GF-D8 (cell line): Measurements from ENCODE around the gene FAAP24.
"Not testable (repeated sequence)": the region's sequence is repeated elsewhere in the genome, so short reads cannot be mapped to it uniquely, and the experiment has no call there.

Experiments used
- DNase-seq: peaks from one replicate; lab custom pipeline; 2025; lab: John Stamatoyannopoulos, UW

FAAP24 gene, protein sequence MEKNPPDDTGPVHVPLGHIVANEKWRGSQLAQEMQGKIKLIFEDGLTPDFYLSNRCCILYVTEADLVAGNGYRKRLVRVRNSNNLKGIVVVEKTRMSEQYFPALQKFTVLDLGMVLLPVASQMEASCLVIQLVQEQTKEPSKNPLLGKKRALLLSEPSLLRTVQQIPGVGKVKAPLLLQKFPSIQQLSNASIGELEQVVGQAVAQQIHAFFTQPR

DNA sequence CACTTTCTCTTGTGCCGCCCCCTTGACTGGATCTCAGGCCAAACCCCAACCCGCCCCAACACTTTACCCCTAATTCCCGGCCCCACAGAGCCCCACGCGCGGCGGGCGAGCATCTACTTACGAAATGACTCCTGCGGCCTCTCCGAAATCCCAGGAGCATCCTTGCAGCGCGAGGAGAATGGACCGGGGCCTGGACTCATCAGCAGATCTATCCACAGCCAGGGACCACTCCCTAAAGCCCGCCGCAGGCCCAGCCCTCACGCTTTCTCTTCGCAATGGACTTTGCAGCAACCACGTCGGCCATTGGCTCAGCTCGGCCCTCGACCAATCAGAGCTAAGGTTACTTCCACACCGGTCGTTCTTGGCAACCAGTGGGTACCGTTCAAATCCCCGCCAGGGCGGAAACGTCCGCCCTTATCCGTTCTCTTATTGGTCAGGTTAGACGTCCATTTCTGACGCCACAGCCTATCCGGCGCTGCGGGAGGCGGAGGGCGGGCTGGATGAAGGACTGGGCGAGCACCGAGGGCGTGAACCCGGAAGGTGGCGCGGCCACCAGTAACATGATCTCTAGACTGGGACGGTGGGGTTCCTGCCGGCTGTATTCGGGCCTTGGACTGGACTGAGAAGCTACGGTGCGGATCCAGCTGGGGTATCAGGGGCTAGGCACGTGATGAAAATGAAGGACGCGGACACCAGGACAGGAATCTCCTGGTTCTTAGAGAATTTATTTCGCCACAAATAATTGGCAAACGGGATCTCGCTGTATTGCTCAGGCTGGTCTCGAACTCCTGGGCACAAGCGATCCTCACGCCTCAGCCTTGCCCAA lies at the start of gene FAAP24, which contains the start of gene CEP89:
Gene FAAP24 (plus strand): TSS at position 528 of the 826 bp plus-strand sequence. CDS start 955 bp downstream, outside the sequence.
Gene CEP89 (minus strand): TSS at position 244 of the 826 bp plus-strand sequence. CDS start 84 bp downstream, at position 160.
- DNase-seq = peak; percentile 97

- no peak for DNase-seq
Observed at GRCh38 chr19:32924200-32924599, 47.8 kb upstream of the FAAP24 start.

- DNase-seq = no peak
Observed at GRCh38 chr19:32928806-32929205, 43.2 kb upstream of the FAAP24 start.

- DNase-seq = no peak
Observed at GRCh38 chr19:32930567-32930966, 41.5 kb upstream of the FAAP24 start.

DNA sequence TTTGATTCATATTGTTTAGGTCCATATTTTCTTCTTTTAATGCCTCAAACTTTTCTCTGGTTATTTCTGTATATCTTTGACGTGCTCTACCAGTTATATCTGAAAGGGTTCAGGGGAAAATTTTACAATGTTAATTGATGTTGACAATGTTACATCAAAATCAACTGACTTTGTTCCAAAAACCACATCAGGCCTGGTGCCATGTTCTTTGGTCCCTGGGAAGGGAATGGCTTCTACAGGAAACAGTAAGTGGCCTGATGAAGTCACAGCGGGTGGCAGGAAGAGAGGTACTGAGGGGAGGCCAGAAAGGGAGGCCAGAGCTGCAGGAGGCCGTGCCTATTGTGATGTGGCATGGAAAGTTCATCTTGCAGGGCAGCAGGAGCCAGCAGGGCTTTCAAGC lies 38.5 kb upstream of the FAAP24 start:
- DNase-seq = no peak

DNA sequence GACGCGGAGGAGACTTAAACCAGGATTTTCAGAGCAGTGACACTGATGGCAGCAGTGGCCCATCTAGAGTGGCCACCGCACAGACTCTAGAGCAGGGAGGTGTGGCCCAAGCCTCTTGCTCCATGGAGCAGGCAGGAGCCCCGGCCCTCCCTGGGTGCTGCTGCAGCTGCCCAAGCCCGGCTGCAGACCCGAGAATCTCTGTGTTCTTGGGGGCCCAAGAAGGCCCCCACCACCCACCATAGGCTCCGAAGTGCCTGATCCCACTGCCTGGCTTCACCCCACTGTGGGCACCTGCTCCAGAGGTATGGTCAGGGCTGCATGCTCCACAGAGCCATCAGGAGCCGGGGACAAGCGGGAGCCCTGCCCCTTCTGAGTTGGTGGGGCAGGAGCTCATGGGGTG lies 36.4 kb upstream of the FAAP24 start:
- no peak for DNase-seq

- no peak for DNase-seq
Observed at GRCh38 chr19:32936065-32936464, 36.0 kb upstream of the FAAP24 start.

- not testable (repeated sequence) for DNase-seq
Observed at GRCh38 chr19:32941273-32941672, 30.8 kb upstream of the FAAP24 start.

DNA sequence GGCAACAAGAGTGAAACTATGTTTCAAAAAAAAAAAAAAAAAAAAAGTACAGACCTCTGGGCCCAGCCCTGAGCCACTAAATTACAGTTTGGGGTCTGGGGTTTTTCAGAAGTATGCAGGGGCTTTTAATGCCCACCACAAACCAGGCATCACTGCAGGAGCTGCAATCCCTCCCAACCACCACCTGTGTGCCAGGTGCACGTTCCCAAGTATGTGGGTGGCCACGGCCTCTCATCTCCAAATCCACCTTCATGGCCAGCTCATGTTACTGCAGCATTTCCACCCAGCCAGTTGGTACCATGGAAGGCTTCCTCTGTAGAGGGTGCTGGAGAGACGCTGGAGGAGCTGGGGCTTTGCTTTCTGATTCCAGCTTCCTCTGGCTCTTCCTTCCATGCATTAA lies 26.8 kb upstream of the FAAP24 start:
- DNase-seq = no peak

- no peak for DNase-seq
Observed at GRCh38 chr19:32966750-32967149, 5.3 kb upstream of the FAAP24 start.

- no peak for DNase-seq
Observed at GRCh38 chr19:32969549-32969948, 2.5 kb upstream of the FAAP24 start.

DNA sequence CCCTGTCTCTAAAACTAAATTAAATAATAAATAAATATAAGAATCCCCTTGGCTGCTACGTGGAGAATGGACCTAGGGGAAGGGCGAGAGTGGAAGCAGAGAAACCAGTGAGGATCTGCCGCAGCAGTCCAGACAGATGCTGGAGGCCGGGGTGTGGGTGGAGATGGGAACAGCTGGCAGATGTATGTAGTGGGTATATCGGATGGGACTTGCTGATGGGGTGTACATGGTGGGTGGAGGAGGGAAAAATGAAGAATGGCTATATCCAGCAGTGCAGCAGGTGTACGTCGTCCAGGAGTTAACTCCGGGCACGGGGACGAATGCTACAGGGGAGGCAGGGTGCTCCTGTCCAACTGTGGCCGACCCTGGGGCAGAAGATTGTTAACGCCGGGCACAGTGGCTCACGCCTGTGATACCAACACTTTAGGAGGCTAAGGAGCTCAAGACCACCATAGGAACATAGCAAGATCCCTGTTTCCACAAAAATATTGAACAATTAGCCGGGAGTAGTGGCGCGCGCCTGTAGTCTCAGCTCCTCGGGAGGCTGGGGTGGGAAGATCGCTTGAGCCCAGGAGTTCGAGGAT lies 938 bp upstream of the FAAP24 start:
- no peak for DNase-seq

GRCh38 chr19:32976223-32976805 lies 4.3 kb downstream of the FAAP24 start:
- peak; percentile 39 for DNase-seq

- peak; percentile 72 for DNase-seq
Observed at GRCh38 chr19:32977280-32977679, 5.2 kb downstream of the FAAP24 start.

DNA sequence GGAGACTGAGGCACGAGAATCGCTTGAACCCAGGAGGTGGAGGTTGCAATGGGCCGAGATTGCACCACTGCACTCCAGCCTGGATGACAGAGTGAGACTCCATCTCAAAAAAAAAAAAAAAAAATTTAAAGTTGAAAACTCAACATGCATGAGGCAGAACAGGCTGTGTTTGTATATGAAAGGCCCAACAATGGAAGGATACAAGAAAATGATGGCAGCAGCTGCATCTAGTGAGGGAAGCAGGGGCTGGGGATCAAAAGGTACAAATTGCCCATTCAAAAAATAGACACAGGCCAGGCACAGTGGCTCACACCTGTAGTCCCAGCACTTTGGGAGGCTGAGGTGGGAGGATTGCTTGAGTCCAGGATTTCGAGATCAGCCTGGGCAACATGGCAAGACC lies 5.8 kb downstream of the FAAP24 start:
- not testable (repeated sequence) for DNase-seq

- DNase-seq = not testable (repeated sequence)
Observed at GRCh38 chr19:32979807-32980206, 7.8 kb downstream of the FAAP24 start.

DNA sequence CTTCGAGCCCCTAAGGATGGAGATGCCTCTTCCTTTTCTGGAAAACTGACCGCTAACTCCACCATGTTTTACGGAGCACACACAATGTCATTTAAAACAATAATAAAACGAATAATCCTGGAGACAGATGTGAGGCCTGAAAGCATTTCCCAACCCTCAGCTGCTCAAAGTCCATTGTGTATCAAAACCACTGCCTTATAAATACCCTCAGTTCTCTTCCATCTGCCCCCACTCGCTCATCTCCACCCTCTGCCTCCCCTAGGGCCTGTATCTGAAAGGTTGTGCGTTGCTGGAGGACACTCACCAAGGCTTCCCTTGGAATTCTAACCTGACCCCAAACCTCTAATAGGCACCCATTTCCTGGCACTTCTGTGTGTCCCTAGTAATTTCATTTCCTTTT lies 10.4 kb downstream of the FAAP24 start:
- not testable (repeated sequence) for DNase-seq

DNA sequence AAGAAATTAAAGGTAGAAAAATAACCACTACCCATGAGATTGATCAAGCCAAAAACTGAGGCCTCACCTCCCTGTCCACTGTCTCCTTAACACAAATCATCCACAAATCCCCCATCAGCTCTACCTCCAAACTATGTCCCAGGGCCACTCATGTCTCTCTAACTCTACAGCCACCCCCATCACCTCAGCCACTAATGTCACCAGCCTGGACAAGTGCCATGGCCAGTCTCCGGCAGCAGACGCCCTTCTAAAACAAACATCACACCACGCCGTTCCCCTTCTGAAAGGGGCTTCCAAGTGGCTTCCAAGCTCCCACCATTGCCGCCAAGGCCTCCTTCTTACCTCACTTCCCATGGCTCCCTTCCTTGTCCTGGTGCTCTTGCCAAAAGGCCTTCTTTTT lies 16.2 kb downstream of the FAAP24 start:
- DNase-seq = not testable (repeated sequence)

DNA sequence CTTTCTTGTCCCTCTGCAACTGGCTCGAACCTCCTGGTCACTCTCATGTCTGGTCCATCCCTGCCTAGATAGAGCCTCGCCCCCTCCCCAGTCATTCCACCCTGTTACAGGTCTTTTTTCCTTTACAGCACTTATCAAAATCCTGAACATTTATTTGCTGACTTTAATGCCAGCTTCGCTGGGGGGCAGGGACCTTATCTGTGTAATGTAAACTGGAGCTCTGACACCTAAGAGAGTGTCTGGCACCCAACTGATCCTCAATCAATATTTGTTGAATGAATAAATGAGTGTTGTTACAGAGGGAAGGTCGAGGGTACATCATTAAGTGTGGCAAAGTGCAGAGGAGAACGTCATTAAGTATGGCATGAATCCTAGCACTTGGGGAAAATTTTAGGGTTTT lies 16.7 kb downstream of the FAAP24 start:
- DNase-seq = no peak

- DNase-seq = not testable (repeated sequence)
Observed at GRCh38 chr19:32995966-32996365, 23.9 kb downstream of the FAAP24 start.

DNA sequence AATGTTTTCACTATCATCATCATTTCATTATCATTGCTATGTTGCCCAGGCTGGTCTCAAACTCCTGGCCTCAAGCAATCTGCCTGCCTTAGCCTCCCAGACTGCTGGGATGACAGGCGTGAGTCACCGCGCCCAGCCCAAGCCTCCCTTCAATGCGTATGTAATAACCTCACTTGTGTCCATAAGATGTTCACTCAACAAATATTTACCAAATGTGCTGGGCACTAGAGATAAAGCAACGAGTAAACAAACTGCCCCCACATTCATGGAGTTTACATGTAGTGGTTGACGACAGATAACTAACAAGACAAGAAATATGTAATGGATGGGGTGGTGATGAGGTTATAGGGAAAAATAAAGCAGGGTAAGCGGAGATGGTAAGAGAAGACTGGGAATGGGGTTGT lies 25.0 kb downstream of the FAAP24 start:
- not testable (repeated sequence) for DNase-seq

DNA sequence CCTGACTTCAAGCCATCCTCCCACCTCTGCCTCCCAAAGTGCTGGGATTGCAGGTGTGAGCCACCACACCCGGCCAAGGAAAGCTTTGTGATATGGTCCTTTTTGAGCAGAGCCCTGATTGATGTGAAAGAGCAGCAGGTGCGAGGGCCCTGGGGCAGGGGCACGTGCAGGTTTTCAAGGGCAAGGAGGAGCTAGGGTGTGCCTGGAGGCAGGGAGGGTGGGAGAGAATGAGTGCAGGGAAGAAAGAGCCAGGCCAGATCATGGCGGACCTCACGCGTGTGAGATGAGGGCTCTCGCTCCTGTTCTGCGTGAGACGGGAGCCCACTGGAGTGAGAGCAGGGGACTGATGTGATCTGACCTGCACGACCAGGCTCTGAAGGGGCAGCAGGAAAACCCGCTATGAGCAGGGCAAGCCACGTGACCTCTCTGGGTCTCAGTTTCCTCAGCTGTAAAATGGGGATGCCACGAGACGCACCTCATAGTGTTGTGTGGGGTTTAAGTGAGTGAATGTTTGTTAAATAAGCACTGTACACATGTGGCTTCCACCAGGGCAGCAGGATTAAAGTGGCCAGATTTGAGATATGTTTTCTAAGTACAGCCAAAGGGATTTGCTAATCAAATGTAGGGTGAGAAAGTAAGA lies 25.8 kb downstream of the FAAP24 start:
- no peak for DNase-seq
